Activated CD4-positive, CD25-positive, alpha-beta regulatory T cell treated with anti-CD3 and anti-CD28 coated beads, Interleukin-2, amount 50 U/mL, for 72 hours (primary cell): Measurements from ENCODE around the gene CCT8.
"Not testable (repeated sequence)": the region's sequence is repeated elsewhere in the genome, so short reads cannot be mapped to it uniquely, and the experiment has no call there.

Experiments used
- DNase-seq: peaks from one replicate; pipeline ENCODE4 v3.0.0; 2021

The CCT8 gene

DNA sequence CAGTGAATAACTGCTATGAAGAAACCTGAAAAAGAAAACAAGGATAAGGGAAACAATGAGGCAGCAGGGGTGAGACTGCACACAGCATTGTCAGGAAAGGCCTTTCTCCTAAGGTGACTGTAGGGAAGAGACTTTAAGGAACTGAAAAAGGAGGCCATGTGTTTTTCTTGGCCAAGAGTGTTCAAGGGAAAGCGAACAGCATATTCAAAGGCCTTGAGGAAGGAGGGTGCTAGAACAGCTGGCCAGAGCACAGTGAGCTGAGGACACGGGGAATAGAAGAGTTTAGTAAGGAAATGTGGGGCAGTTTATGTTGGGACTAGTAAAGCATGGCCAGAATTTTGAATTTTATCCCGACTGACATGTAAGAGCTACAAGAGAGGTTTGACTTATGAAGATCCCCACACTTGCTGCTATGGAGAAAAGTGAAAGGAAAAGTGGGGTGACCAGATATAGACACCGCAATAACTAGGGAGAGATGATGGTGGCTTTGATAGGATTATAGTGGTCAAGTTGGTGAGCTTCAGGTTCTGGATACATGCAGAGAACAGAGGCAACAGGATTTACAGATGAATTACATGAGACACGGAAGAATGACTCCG is 55.7 kb downstream of the CCT8 start:
- no peak for DNase-seq

DNA sequence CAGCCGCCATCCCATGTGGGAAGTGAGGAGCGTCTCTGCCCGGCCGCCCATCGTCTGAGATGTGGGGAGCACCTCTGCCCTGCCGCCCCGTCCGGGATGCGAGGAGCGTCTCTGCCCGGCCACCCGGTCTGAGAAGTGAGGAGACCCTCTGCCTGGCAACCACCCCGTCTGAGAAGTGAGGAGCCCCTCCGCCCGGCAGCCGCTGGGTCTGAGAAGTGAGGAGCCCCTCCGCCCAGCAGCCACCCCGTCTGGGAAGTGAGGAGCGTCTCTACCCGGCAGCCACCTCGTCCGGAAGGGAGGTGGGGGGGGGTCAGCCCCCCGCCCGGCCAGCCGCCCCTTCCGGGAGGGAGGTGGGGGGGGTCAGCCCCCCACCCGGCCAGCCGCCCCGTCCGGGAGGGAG is 62.2 kb downstream of the CCT8 start:
- DNase-seq: not testable (repeated sequence)

DNA sequence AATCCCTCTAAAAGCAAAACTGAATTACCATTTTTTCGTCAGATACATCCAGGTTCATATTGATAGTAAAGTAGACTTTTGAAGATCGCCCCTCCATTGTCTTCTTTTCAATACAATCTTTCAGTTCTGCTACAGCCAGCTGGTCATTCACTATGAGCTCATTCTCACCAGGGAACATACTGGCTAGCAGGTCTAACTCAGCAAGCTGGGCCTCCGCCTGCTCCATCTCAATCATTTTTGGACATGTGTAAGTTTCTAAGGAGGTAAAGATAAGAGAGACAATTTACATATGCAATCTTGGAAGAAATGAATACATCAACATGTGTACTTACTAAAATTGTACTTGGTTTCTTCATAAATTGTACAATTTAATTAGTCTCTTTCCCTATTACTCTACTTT is 65.1 kb downstream of the CCT8 start:
- no peak for DNase-seq

DNA sequence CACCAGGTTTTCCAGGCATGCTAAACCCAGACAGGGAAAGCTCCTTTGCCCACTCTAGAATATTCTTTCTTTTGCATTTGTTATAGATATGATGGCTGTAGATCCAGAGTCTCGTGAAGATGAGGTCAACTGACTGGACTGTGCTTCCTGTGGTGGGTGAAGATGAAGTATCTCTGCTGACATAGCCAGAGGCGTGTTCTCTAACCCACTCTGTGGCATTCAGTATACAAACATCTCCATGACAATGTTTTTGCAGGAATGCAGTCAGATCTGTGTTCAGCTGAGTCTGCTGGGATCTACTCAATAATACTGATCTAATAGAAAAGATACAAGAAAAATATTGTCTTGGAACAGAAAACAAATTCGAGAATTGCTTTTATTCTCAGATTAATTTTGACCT is 65.6 kb downstream of the CCT8 start:
- no peak for DNase-seq

DNA sequence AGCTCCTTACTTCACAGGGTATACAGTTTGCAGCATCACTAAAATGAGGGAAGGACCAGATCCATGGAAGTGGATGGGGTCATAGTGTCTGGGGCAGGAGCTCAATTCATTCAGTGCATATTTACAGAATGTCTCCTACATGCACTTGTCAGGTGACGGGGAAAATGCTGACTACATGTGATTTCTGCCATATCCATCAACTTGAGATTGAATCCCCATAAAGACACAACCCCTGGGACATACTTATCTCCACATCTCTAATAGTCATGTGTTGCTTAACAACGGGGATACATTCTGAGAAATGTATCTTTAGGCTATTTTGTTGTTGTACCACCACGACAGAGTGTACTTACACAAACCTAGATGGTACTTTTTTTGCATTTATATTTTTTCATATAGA is 66.3 kb downstream of the CCT8 start:
- DNase-seq: no peak
